ENCODE measurements around the gene CXXC5. TPM values are rescaled to one million over a fixed set of nuclear protein-coding genes. Genes with fewer than 3 reads are reported as not detected.

CXXC5 gene
- total and polyA plus RNA-seq, 2 of the 4 experiments (the other 2 are of a cell fraction), result 24.9 to 35.7 TPM

DNA sequence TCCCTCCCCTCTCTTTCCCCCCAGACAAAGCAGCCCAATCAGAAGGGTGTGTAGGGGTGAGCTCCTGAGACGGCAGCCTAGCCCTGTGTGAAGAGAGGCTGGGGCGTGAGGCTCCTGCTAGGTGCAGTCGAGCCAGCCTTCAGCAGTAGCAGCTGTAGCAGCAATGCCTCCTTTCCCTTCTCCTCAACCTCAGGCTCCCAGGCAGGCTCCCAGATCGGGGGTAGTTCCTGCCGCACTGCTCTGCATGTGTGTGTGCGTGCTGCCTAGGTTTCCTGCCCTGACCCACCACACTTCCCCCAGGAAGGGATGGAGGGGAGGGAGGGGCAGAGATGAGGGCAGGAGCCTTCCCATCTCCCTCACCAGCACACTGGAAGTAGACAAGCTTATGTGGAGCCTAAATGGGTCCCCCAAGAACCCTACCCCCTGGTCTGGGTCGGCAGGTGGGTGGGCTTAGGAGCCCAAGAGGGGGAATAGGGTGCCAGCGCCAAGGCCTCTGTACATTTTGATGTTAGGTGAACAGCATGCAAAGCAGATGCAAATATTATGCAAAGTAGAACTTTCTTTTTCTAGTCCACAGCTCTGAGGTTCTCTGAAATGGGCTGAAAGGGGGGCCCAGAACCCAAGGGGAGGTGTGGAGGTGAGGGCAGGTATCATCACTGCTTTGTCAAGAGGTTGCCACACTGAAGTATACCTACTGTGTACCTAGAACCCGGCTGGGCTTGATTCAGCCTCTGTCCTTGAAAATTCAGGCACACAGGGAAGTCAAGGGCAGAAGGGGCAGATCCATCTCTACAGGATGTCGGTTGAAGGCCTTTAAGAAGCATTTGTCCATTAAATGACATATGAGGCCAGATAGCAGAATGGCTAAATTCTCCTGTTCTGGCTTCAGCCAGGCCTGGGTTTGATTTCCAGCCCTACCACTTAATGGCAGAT is 57.8 kb downstream of the CXXC5 start (continued):
- TF ChIP-seq, protein P1, sequence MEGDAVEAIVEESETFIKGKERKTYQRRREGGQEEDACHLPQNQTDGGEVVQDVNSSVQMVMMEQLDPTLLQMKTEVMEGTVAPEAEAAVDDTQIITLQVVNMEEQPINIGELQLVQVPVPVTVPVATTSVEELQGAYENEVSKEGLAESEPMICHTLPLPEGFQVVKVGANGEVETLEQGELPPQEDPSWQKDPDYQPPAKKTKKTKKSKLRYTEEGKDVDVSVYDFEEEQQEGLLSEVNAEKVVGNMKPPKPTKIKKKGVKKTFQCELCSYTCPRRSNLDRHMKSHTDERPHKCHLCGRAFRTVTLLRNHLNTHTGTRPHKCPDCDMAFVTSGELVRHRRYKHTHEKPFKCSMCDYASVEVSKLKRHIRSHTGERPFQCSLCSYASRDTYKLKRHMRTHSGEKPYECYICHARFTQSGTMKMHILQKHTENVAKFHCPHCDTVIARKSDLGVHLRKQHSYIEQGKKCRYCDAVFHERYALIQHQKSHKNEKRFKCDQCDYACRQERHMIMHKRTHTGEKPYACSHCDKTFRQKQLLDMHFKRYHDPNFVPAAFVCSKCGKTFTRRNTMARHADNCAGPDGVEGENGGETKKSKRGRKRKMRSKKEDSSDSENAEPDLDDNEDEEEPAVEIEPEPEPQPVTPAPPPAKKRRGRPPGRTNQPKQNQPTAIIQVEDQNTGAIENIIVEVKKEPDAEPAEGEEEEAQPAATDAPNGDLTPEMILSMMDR (conservative IDR thresholded peaks at IDR 0.05; ENCODE audit: low read depth, low read length), result no peak

DNA sequence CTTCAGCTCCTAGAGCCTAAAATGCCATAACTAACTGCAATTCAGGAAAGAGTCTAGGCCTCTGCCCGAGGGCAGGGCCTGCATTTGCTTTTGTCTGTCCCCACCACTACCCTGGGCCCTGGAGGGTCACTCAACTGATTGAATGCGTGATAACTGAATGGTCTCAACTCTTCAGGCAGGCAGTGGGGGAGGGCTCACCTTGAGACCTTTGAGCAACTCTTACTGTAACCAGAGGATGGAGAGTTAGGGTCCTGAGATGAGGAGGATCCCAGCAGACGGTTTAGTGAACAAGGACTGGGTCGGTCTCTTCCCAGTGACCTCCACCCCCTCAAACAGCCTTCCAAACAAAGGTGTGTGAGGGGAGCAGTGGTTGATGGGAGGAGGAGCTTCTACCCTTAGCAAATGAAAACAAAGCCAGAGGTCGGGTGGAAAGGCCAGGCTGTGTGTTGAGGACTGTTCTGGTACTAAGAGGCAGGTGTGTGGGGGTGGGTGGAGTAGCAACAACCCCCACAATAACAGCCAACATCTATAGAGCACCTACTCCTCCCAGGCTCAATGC is 59.4 kb downstream of the CXXC5 start:
- peaks cover 6% of the 10 kb centered on the region; the same call in 1 of the 2 replicates for H3K27me3 ChIP-seq (ENCODE audit: control insufficient read depth, insufficient read depth, low read length)
- H3K23ac ChIP-seq (ENCODE audit: low read depth, low read length), result no peak overlapping the region
- H3K4me3 ChIP-seq (ENCODE audit: insufficient read depth, low read depth, low read length), result no peak overlapping the region
- no peak overlapping the region for H3K4ac ChIP-seq (ENCODE audit: low read depth, low read length)
- dilution Hi-C loops (cut with HindIII; ENCODE audit: low sequenced_read_pairs, unreplicated experiment), result no loop called here
- DNase-seq (no peak), ATAC-seq (ENCODE audit: low read depth) (no peak)
- WGBS, 2 experiments (ENCODE audit: extremely low coverage in 2 of 2, insufficient read length in 1 of 2), result 80% methylated on average over 1 of the region's 5 CpGs; no CpG with 5 or more reads in 1 of the 2 experiments
- no peak overlapping the region for H2AFZ ChIP-seq (replicated peaks; ENCODE audit: low read length, poor library complexity)
- in situ Hi-C loops (cut with MboI; ENCODE audit: low sequenced_read_pairs), result no loop called here
- H3K9ac ChIP-seq (ENCODE audit: low read depth, low read length), result no peak overlapping the region
- no peak overlapping the region for H3K27ac ChIP-seq (ENCODE audit: insufficient read depth, low read length)
- no peak overlapping the region for H2BK15ac ChIP-seq (ENCODE audit: low read depth, low read length)
- H4K8ac ChIP-seq (ENCODE audit: low read depth in 2 of 2, low read length in 2 of 2), result no peak overlapping the region
- ChIA-PET CTCF (no interaction called here), POLR2A (ENCODE audit: unreplicated experiment) (no interaction called here)
- no peak overlapping the region for H2BK20ac ChIP-seq (ENCODE audit: low read depth, low read length)
- no peak overlapping the region for H2AK5ac ChIP-seq (ENCODE audit: low read depth, low read length)
- H4K91ac ChIP-seq (ENCODE audit: insufficient read depth, low read depth, low read length), result no peak overlapping the region
- H3K14ac ChIP-seq (replicated peaks; ENCODE audit: low read depth, low read length), result no peak overlapping the region
- no peak overlapping the region for H3K18ac ChIP-seq (ENCODE audit: low read depth, low read length)
- no peak overlapping the region for H2BK5ac ChIP-seq (ENCODE audit: low read depth, low read length, poor library complexity, severe bottlenecking)
- H4K20me1 ChIP-seq (ENCODE audit: insufficient read depth, low read length), result 0 out of 2 replicates have a peak, but pooled peaks cover 5% of the 10 kb centered on the region
- no peak overlapping the region for H2AK9ac ChIP-seq (replicated peaks; ENCODE audit: low read depth, low read length, poor library complexity)
- intact Hi-C loops (cut with micrococcal nuclease), result no loop called here
- H3K36me3 ChIP-seq (ENCODE audit: control insufficient read depth, insufficient read depth, low read length), result no peaks in the 10 kb centered on the region
- no peaks in the 10 kb centered on the region; the same call in 1 of the 2 replicates for H3K9me1 ChIP-seq (ENCODE audit: insufficient read depth, low read length)
- no peak overlapping the region for H3K56ac ChIP-seq (ENCODE audit: extremely low read depth, insufficient read depth, low read length)
- no peaks in the 10 kb centered on the region for H3K79me1 ChIP-seq (ENCODE audit: low read depth in 1 of 2, low read length in 2 of 2)
- peaks cover 5% of the 10 kb centered on the region; the same call in 1 of the 2 replicates for H3K4me1 ChIP-seq (ENCODE audit: control insufficient read depth, insufficient read depth, low read length)
- no peak overlapping the region for H2BK120ac ChIP-seq (ENCODE audit: low read depth, low read length)
- BruUV-seq (replicated peaks), result no TSS peak
- peaks cover 4% of the 10 kb centered on the region; the same call in 1 of the 2 replicates for H3K9me3 ChIP-seq (ENCODE audit: control insufficient read depth, insufficient read depth, low read length)
- H3K4me2 ChIP-seq (ENCODE audit: low read depth, low read length), result no peak overlapping the region
- H4K5ac ChIP-seq (ENCODE audit: low read depth, low read length), result no peak overlapping the region
- no peak for TF ChIP-seq BHLHE40 (IDR thresholded peaks at IDR 0.05; ENCODE audit: low read depth, low read length)
- TF ChIP-seq FOS (IDR thresholded peaks at IDR 0.05; ENCODE audit: low read depth, low read length), result no peak
- no peak for TF ChIP-seq RCOR1 (IDR thresholded peaks at IDR 0.05; ENCODE audit: insufficient replicate concordance, low read length)
- TF ChIP-seq MAZ (IDR thresholded peaks at IDR 0.05; ENCODE audit: borderline replicate concordance, low read depth, low read length), result no peak
- TF ChIP-seq NFE2L2 (IDR thresholded peaks at IDR 0.05; ENCODE audit: low read depth, low read length), result no peak
- no peak for TF ChIP-seq ELK1 (IDR thresholded peaks at IDR 0.05; ENCODE audit: borderline replicate concordance, low read depth, low read length)
- no peak for TF ChIP-seq RAD21 (IDR thresholded peaks at IDR 0.05; ENCODE audit: low read length)
- TF ChIP-seq MXI1 (IDR thresholded peaks at IDR 0.05; ENCODE audit: borderline replicate concordance, low read depth, low read length), result no peak
- no peak for TF ChIP-seq SMC3 (IDR thresholded peaks at IDR 0.05; ENCODE audit: low read depth, low read length)
- TF ChIP-seq CHD1 (IDR thresholded peaks at IDR 0.05; ENCODE audit: low read depth, low read length), result no peak

Measured in IMR-90 (cell line).